ENCODE results near the gene ZFHX3.

The ZFHX3 gene

GRCh38 chr16:72951916-72952315, 96.0 kb downstream of the ZFHX3 start:
- no peak for DNase-seq (ENCODE audit: low read depth, low spot score)
- no peak overlapping the region for H3K27ac ChIP-seq
- TF ChIP-seq POLR2AphosphoS5 (IDR thresholded peaks at IDR 0.05; ENCODE audit: borderline replicate concordance, low read depth, low read length) (no peak), FOXP2 (optimal IDR thresholded peaks at IDR 0.05; ENCODE audit: control extremely low read depth, extremely low read length, insufficient read depth) (no peak), EZH2 (IDR thresholded peaks at IDR 0.05) (no peak)
- no peak overlapping the region for H3K9ac ChIP-seq (ENCODE audit: insufficient read length)
- no peak overlapping the region for H3K4me3 ChIP-seq
- H3K9me3 ChIP-seq (ENCODE audit: low read depth, low read length) = no peaks in the 10 kb centered on the region
- no peaks in the 10 kb centered on the region; the same call in 1 of the 2 replicates for H3K36me3 ChIP-seq (ENCODE audit: insufficient read depth, low read length)

GRCh38 chr16:72950669-72951068, 97.3 kb downstream of the ZFHX3 start:
- Histone ChIP-seq H3K9me3 (ENCODE audit: low read depth, low read length) (no peaks in the 10 kb centered on the region), H3K9ac (ENCODE audit: insufficient read length) (no peak overlapping the region), H3K36me3 (ENCODE audit: insufficient read depth, low read length) (no peaks in the 10 kb centered on the region; the same call in 1 of the 2 replicates), H3K27ac (no peak overlapping the region), H3K4me3 (no peak overlapping the region)
- TF ChIP-seq EZH2 (IDR thresholded peaks at IDR 0.05) (no peak), FOXP2 (optimal IDR thresholded peaks at IDR 0.05; ENCODE audit: control extremely low read depth, extremely low read length, insufficient read depth) (no peak), POLR2AphosphoS5 (IDR thresholded peaks at IDR 0.05; ENCODE audit: borderline replicate concordance, low read depth, low read length) (no peak)
- no peak for DNase-seq (ENCODE audit: low read depth, low spot score)

GRCh38 chr16:72948238-72948829, 99.6 kb downstream of the ZFHX3 start:
- H3K36me3 ChIP-seq (ENCODE audit: insufficient read depth, low read length) = no peaks in the 10 kb centered on the region; the same call in 1 of the 2 replicates
- H3K9me3 ChIP-seq (ENCODE audit: low read depth, low read length) = no peaks in the 10 kb centered on the region
- no peak overlapping the region for H3K9ac ChIP-seq (ENCODE audit: insufficient read length)
- H3K27ac ChIP-seq = no peak overlapping the region
- DNase-seq (ENCODE audit: low read depth, low spot score) = no peak
- H3K4me3 ChIP-seq = no peak overlapping the region
- TF ChIP-seq POLR2AphosphoS5 (IDR thresholded peaks at IDR 0.05; ENCODE audit: borderline replicate concordance, low read depth, low read length) (no peak), FOXP2 (optimal IDR thresholded peaks at IDR 0.05; ENCODE audit: control extremely low read depth, extremely low read length, insufficient read depth) (no peak), EZH2 (IDR thresholded peaks at IDR 0.05) (no peak)

GRCh38 chr16:72947379-72948237, 100.3 kb downstream of the ZFHX3 start:
- no peak for DNase-seq (ENCODE audit: low read depth, low spot score)
- no peak for TF ChIP-seq EZH2 (IDR thresholded peaks at IDR 0.05)
- TF ChIP-seq FOXP2 (optimal IDR thresholded peaks at IDR 0.05; ENCODE audit: control extremely low read depth, extremely low read length, insufficient read depth) = no peak
- no peak for TF ChIP-seq POLR2AphosphoS5 (IDR thresholded peaks at IDR 0.05; ENCODE audit: borderline replicate concordance, low read depth, low read length)
- H3K9ac ChIP-seq (ENCODE audit: insufficient read length) = no peak overlapping the region
- H3K27ac ChIP-seq = no peak overlapping the region
- no peaks in the 10 kb centered on the region; the same call in 1 of the 2 replicates for H3K36me3 ChIP-seq (ENCODE audit: insufficient read depth, low read length)
- H3K9me3 ChIP-seq (ENCODE audit: low read depth, low read length) = no peaks in the 10 kb centered on the region
- no peak overlapping the region for H3K4me3 ChIP-seq

- H3K36me3 ChIP-seq (ENCODE audit: insufficient read depth, low read length) = no peaks in the 10 kb centered on the region; the same call in 1 of the 2 replicates
- no peak overlapping the region for H3K4me3 ChIP-seq
- no peak for DNase-seq (ENCODE audit: low read depth, low spot score)
- no peak overlapping the region for H3K27ac ChIP-seq
- TF ChIP-seq EZH2 (IDR thresholded peaks at IDR 0.05) = no peak
- TF ChIP-seq FOXP2 (optimal IDR thresholded peaks at IDR 0.05; ENCODE audit: control extremely low read depth, extremely low read length, insufficient read depth) = no peak
- TF ChIP-seq POLR2AphosphoS5 (IDR thresholded peaks at IDR 0.05; ENCODE audit: borderline replicate concordance, low read depth, low read length) = no peak
- H3K9ac ChIP-seq (ENCODE audit: insufficient read length) = no peak overlapping the region
- no peaks in the 10 kb centered on the region for H3K9me3 ChIP-seq (ENCODE audit: low read depth, low read length)
These were observed 101.3 kb downstream of the ZFHX3 start for GRCh38 chr16:72946474-72947194.

GRCh38 chr16:72946063-72946462, 101.9 kb downstream of the ZFHX3 start:
- DNase-seq (ENCODE audit: low read depth, low spot score) = no peak
- TF ChIP-seq EZH2 (IDR thresholded peaks at IDR 0.05) (no peak), FOXP2 (optimal IDR thresholded peaks at IDR 0.05; ENCODE audit: control extremely low read depth, extremely low read length, insufficient read depth) (no peak), POLR2AphosphoS5 (IDR thresholded peaks at IDR 0.05; ENCODE audit: borderline replicate concordance, low read depth, low read length) (no peak)
- H3K9ac ChIP-seq (ENCODE audit: insufficient read length) = no peak overlapping the region
- H3K4me3 ChIP-seq = no peak overlapping the region
- H3K27ac ChIP-seq = no peak overlapping the region
- no peaks in the 10 kb centered on the region for H3K9me3 ChIP-seq (ENCODE audit: low read depth, low read length)
- H3K36me3 ChIP-seq (ENCODE audit: insufficient read depth, low read length) = no peaks in the 10 kb centered on the region; the same call in 1 of the 2 replicates

GRCh38 chr16:72945611-72946010, 102.3 kb downstream of the ZFHX3 start:
- Histone ChIP-seq H3K36me3 (ENCODE audit: insufficient read depth, low read length) (no peaks in the 10 kb centered on the region; the same call in 1 of the 2 replicates), H3K9me3 (ENCODE audit: low read depth, low read length) (no peaks in the 10 kb centered on the region), H3K9ac (ENCODE audit: insufficient read length) (no peak overlapping the region), H3K27ac (no peak overlapping the region), H3K4me3 (no peak overlapping the region)
- TF ChIP-seq EZH2 (IDR thresholded peaks at IDR 0.05) (no peak), FOXP2 (optimal IDR thresholded peaks at IDR 0.05; ENCODE audit: control extremely low read depth, extremely low read length, insufficient read depth) (no peak), POLR2AphosphoS5 (IDR thresholded peaks at IDR 0.05; ENCODE audit: borderline replicate concordance, low read depth, low read length) (no peak)
- no peak for DNase-seq (ENCODE audit: low read depth, low spot score)

Data from SK-N-MC (cell line).